ENCODE data around the gene NGEF.

- TF ChIP-seq TAF1 (IDR thresholded peaks at IDR 0.05; ENCODE audit: low read depth) (no peak), YY1 (IDR thresholded peaks at IDR 0.05; ENCODE audit: low read depth) (no peak), FOXM1 (IDR thresholded peaks at IDR 0.05; ENCODE audit: borderline replicate concordance, low read depth) (no peak), REST (IDR thresholded peaks at IDR 0.05; ENCODE audit: low read depth) (no peak), EP300 (IDR thresholded peaks at IDR 0.05; ENCODE audit: borderline replicate concordance) (no peak)
Measured at GRCh38 chr2:233058717-233059546, 45.9 kb upstream of the NGEF start.
